GM18508 (cell line): Measurements from ENCODE around the gene C1orf226.
"Not testable (repeated sequence)": the region's sequence is repeated elsewhere in the genome, so short reads cannot be mapped to it uniquely, and the experiment has no call there.

Experiments used
- ATAC-seq: cut with Tn5 transposase; IDR thresholded peaks from one replicate; pipeline ENCODE4 v1.9.1; 2021; ENCODE audit warnings: moderate number of reproducible peaks; ENCODE audit not compliant: insufficient read depth, unreplicated experiment

The C1orf226 gene

GRCh38 chr1:162398999-162399580 lies 17.6 kb downstream of the C1orf226 start:
- no peak for ATAC-seq

- no peak for ATAC-seq
Measured at GRCh38 chr1:162400790-162401355, 19.3 kb downstream of the C1orf226 start.

- ATAC-seq: no peak
Measured at GRCh38 chr1:162404550-162405160, 23.1 kb downstream of the C1orf226 start.

DNA sequence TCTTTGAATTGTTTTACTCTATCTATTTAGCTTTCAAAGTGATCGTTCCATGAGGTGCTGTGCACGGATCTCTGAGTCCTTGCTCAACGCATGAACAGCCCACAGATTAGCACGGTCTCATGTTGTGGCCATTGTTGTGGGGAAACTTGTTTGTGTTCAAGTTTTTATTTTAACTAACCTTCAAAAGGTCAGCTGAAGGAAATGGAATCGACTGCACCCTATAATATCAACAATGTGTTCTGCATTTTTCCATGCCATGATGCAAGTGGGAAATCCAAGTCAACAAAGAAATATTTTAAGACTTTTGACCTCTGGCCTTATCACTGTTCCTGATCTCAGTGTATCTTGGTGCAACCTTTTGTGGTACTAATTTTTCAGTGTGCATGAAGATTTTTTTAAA lies 24.3 kb downstream of the C1orf226 start:
- no peak for ATAC-seq

GRCh38 chr1:162406811-162407210 lies 25.3 kb downstream of the C1orf226 start:
- no peak for ATAC-seq

GRCh38 chr1:162407539-162407938 lies 26.0 kb downstream of the C1orf226 start:
- no peak for ATAC-seq

- no peak for ATAC-seq
Measured at GRCh38 chr1:162412002-162412401, 30.5 kb downstream of the C1orf226 start, which contains the start of gene SH2D1B. TSS of gene SH2D1B (minus strand) at chr1:162412136. CDS start at chr1:162412016, 120 bp downstream.

- no peak for ATAC-seq
Measured at GRCh38 chr1:162416215-162416614, 34.7 kb downstream of the C1orf226 start.

DNA sequence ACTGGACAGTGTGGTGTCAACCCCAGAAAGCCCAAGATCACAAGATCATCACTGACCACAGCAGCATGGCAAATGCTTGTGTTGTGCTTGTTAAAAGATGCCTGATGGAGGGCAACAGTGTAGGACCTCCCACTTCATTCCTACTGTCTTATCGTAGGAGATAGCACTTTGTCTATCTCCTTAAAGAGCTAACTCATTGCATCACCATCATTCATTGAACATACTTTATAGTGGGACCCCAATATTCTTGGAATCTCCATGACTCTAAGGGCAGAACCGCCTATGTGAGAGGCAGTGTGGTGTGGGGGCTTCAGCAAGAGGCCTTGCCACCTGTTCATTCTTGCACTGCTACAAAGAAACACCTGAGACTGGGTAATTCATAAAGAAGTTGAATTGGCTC lies 35.4 kb downstream of the C1orf226 start:
- ATAC-seq: no peak

GRCh38 chr1:162417650-162418049 lies 36.1 kb downstream of the C1orf226 start:
- ATAC-seq: no peak

DNA sequence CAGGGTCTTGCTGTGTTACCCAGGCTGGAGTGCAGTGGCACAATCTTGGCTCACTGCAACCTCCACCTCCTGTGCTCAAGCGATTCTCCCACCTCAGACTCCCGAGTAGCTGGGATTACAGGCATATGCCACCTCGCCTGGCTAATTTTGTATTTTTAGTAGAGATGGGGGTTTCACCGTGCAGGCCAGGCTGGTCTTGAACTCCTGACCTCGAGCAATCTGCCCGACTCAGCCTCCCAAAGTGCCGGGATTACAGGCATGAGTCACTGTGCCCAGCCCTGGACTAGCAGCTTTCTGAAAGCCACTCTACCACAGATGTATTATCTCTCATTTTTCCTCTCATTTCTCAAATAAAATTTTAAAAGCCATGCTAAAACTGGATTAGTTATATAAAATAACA lies 37.1 kb downstream of the C1orf226 start:
- ATAC-seq: not testable (repeated sequence)

DNA sequence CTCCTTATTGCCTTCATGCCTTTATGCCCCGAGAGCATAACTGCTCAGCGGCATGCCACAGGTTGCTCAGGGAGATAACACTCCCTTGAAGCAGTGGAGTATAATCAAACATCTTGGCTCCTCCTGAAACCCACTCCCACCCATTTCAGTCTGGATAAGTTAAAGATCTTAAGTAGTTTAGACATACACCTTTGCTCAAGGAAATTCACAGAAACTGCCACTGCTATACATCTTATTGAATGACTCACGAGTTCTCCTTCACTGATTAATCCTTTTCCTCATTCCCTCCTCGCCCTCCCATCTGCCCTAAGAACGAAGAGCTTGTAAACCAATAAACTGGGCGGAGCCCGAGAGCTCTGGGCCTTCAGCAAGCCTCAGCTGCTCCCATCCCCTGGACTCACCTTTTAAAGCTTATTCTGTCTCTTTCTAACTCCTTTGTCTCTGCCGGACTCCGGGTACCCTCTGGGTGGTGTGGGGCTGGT lies 38.0 kb downstream of the C1orf226 start:
- not testable (repeated sequence) for ATAC-seq

GRCh38 chr1:162420120-162420519 lies 38.6 kb downstream of the C1orf226 start:
- no peak for ATAC-seq

- ATAC-seq: no peak
Measured at GRCh38 chr1:162421258-162422164, 40.0 kb downstream of the C1orf226 start.

- no peak for ATAC-seq
Measured at GRCh38 chr1:162422662-162423375, 41.3 kb downstream of the C1orf226 start.

GRCh38 chr1:162430583-162430982 lies 49.1 kb downstream of the C1orf226 start:
- ATAC-seq: no peak

DNA sequence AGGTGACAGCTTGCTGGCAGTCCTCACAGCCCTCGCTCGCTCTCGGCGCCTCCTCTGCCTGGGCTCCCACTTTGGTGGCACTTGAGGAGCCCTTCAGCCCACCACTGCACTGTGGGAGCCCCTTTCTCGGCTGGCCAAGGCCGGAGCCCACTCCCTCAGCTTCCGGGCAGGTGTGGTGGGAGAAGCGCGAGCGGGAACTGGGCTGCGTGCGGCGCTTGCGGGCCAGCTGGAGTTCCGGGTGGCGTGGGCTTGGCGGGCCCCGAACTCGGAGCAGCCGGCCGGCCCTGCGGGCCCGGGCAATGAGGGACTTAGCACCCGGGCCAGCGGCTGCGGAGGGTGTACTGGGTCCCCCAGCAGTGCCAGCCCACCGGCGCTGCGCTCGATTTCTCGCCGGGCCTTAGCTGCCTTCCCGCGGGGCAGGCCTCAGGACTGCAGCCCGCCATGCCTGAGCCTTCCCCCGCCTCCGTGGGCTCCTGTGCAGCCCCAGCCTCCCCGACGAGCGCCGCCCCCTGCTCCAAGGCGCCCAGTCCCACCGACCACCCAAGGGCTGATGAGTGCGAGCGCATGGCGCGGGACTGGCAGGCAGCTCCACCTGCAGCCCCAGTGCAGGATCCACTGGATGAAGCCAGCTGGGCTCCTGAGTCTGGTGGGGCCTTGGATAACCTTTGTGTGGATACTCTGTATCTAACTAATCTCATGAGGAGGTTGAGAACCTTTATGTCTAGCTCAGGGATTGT lies 51.6 kb downstream of the C1orf226 start:
- not testable (repeated sequence) for ATAC-seq
